ENCODE data around the gene PC.

- TF ChIP-seq CTCF (IDR thresholded peaks at IDR 0.05) = no peak
- TF ChIP-seq POLR2A (IDR thresholded peaks at IDR 0.05) = no peak
These were observed 95.6 kb downstream of the PC start for GRCh38 chr11:66862559-66863037.
